Kidney epithelial cell (primary cell): ENCODE measurements around the gene RCC1. TPM values are rescaled to one million over a fixed set of nuclear protein-coding genes. Genes with fewer than 3 reads are reported as not detected.
"Not testable (repeated sequence)": the region's sequence is repeated elsewhere in the genome, so short reads cannot be mapped to it uniquely, and the experiment has no call there.

Source experiments
- DNase-seq: peaks from one replicate; pipeline ENCODE4 v3.0.0-alpha.2; 2010; ENCODE audit warnings: low read depth
- H3K27me3 ChIP-seq: 2 replicates; pipeline ENCODE4 v1.6.0; 2011; ENCODE audit warnings: low read length; ENCODE audit not compliant: control insufficient read depth, insufficient read depth
- H3K36me3 ChIP-seq: 2 replicates; pipeline ENCODE4 v1.5.1; 2011; ENCODE audit warnings: low read length; ENCODE audit not compliant: control insufficient read depth, insufficient read depth
- H3K4me3 ChIP-seq: 2 replicates; pipeline ENCODE4 v1.5.1; 2011; ENCODE audit warnings: low read depth, mild to moderate bottlenecking, control low read depth, low read length
- total RNA-seq: library from RNA; depleted of rRNA; stranded (reverse); fragments of >200 nt; gene quantifications from 2 replicates; pipeline ENCODE4 v1.2.3, GENCODE V29; 2015
- TF ChIP-seq, protein P1 (sequence below): IDR thresholded peaks from 2 replicates; pipeline ENCODE4 v1.5.1; 2011; ENCODE audit warnings: mild to moderate bottlenecking, moderate library complexity, low read length, control low read depth, inconsistent platforms; ENCODE audit not compliant: insufficient read depth, poor library complexity, severe bottlenecking

Gene RCC1
- total RNA-seq, 1 donor from 2014 or later, result 45.2 TPM

DNA sequence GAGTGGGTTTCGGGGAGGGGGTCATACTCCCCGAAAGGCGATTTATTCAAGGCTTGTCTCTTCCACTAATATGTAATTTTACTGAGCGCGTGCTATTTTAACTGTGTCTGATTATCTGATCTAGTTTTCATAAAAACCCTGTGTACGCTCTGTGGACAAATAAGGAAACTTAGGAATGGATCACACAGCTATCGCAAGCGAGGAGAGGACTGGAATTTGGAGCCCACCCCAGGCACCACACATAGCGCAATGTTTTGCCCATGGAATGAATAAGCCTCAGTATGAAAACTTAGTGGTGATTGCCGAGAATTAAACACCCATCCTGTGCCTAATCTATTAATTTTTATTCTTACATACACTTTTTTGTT is 76.4 kb downstream of the RCC1 start:
- DNase-seq, result no peak
- H3K27me3 ChIP-seq, result no peaks in the 10 kb centered on the region
- TF ChIP-seq, protein P1, sequence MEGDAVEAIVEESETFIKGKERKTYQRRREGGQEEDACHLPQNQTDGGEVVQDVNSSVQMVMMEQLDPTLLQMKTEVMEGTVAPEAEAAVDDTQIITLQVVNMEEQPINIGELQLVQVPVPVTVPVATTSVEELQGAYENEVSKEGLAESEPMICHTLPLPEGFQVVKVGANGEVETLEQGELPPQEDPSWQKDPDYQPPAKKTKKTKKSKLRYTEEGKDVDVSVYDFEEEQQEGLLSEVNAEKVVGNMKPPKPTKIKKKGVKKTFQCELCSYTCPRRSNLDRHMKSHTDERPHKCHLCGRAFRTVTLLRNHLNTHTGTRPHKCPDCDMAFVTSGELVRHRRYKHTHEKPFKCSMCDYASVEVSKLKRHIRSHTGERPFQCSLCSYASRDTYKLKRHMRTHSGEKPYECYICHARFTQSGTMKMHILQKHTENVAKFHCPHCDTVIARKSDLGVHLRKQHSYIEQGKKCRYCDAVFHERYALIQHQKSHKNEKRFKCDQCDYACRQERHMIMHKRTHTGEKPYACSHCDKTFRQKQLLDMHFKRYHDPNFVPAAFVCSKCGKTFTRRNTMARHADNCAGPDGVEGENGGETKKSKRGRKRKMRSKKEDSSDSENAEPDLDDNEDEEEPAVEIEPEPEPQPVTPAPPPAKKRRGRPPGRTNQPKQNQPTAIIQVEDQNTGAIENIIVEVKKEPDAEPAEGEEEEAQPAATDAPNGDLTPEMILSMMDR, result no peak
- H3K36me3 ChIP-seq, result peaks cover 1% of the 10 kb centered on the region
- H3K4me3 ChIP-seq, result peak overlapping the region; percentile 76

DNA sequence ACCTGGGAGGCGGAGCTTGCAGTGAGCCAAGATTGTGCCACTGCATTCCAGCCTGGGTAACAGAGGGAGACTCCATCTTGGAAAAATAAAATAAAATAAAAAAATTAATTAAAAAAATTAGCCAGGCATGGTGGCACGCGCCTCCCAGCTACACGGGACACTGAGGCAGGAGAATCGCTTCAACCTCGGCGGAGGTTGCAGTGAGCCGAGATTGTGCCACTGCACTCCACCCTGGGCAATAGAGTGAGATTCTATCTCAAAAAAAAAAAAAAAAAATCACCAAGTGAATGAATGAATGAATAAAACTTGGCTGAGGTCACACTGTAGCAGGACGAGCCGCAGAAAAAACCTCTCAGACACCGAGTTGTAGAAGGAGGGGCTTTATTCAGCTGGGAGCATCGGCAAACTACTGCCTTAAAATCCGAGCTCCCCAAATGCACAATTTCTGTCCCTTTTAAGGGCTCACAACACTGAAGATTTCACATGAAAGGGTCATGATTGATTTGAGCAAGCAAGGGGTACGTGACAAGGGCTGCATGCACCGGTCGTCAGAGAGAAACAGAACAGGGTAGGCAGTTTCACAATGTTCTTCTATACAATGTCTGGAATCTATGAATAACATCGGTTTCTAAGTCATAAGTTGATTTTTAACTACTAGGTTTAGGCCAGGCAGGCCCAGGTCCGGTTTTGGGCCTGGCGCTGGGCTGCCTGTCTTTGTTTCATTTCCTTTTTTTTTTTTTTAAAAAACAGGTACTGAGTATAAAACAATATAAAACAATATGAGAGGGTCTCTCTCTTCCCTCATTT is 80.9 kb downstream of the RCC1 start:
- not testable (repeated sequence) for H3K27me3 ChIP-seq, H3K4me3 ChIP-seq, DNase-seq, H3K36me3 ChIP-seq

Other genes with a start within 250 kb of the RCC1 start
- gene SESN2, start 246.5 kb upstream of the RCC1 start, total RNA-seq, result 121 and 147 TPM in 2 replicates
- 19.4 and 27.1 TPM in 2 replicates for gene MED18, start 177.0 kb upstream of the RCC1 start, total RNA-seq
- gene PHACTR4, start 136.3 kb upstream of the RCC1 start, total RNA-seq, result 31.3 and 31.8 TPM in 2 replicates
- gene TRNAU1AP, start 47.0 kb downstream of the RCC1 start, total RNA-seq, result 11.9 and 20.1 TPM in 2 replicates
- 9.6 and 13.5 TPM in 2 replicates for gene RAB42, start 86.2 kb downstream of the RCC1 start, total RNA-seq
- 22.4 and 24.6 TPM in 2 replicates for gene TAF12, start 137.0 kb downstream of the RCC1 start, total RNA-seq
- gene RNU11, start 142.6 kb downstream of the RCC1 start, total RNA-seq, result not detected in 2 replicates
- 9.9 and 11.8 TPM in 2 replicates for gene GMEB1, start 162.7 kb downstream of the RCC1 start, total RNA-seq
- 114 and 131 TPM in 2 replicates for gene YTHDF2, start 230.9 kb downstream of the RCC1 start, total RNA-seq